H1 (cell line): ENCODE measurements around the gene GPC2. TPM values are rescaled to one million over a fixed set of nuclear protein-coding genes. Genes with fewer than 3 reads are reported as not detected.

Experiments used
- CHD2 ChIP-seq: IDR thresholded peaks from 2 replicates; pipeline ENCODE4 v1.6.1; 2012; ENCODE audit warnings: low read length, improper control_type of control experiment
- EP300 ChIP-seq, 2 experiments: IDR thresholded peaks; 1 replicate in 1 of 2; 2 replicates in 1 of 2; pipeline ENCODE4 v1.6.1; 2011 to 2012; ENCODE audit warnings: low read depth in 2 of 2, low read length in 2 of 2, mild to moderate bottlenecking in 2 of 2, borderline replicate concordance in 1 of 2, inconsistent platforms in 1 of 2, moderate library complexity in 1 of 2
- polyA plus RNA-seq, 7 experiments: library from polyadenylated mRNA; depleted of rRNA in 3 of 7; stranded (reverse) in 5 of 7; unstranded in 2 of 7; fragments of >200 nt in 5 of 7; fragments of 200-250 nt in 2 of 7; gene quantifications; 1 replicate in 5 of 7; 2 replicates in 1 of 7; 4 replicates in 1 of 7; pipeline versions ENCODE4 v1.2.1 to v1.2.3, GENCODE V29; 2011 to 2013; ENCODE audit warnings: missing spikeins in 2 of 7, mixed read lengths in 2 of 7
- total RNA-seq: library from RNA; stranded (reverse); fragmentation: NEBNext Ultra II Directional; extraction: Animal tissue kit (Norgen Biotek cat#: 25700); gene quantifications from 2 replicates; pipeline ENCODE4 v1.2.1, GENCODE V29; 2021

Gene GPC2
- total and polyA plus RNA-seq, 2 of the 8 experiments (the other 6 are each of a cell fraction or from before 2014, with no cell fraction given), result 25.3 to 44.8 TPM

GRCh38 chr7:100176096-100177044 is 811 bp downstream of the GPC2 start (continued):
- TF ChIP-seq CHD2, result no peak
- TF ChIP-seq EP300 (IDR thresholded peaks at IDR 0.05; ENCODE audit: borderline replicate concordance in 1 of 2, low read depth in 2 of 2, low read length in 2 of 2), result no peak
- TF ChIP-seq, all 59 proteins: peak for 0
